Left renal pelvis (tissue), 4 donors: Measurements from ENCODE around the gene IL10RA. TPM values are rescaled to one million over a fixed set of nuclear protein-coding genes. Genes with fewer than 3 reads are reported as not detected.

Experiments
- DNase-seq, 4 donors: peaks; one replicate each; pipeline ENCODE4 v3.0.0-alpha.2; 2013; ENCODE audit warnings: low read depth in 4 of 4, low spot score in 3 of 4
- polyA plus RNA-seq, 4 donors: library from polyadenylated mRNA; unstranded; fragments of 120-200 nt; gene quantifications; one replicate each; pipeline ENCODE4 v1.2.1, GENCODE V29; 2013; ENCODE audit not compliant: insufficient read length in 4 of 4

Gene IL10RA
- polyA plus RNA-seq, 4 donors, result 2.7 to 6.1 (median 3.1) TPM

DNA sequence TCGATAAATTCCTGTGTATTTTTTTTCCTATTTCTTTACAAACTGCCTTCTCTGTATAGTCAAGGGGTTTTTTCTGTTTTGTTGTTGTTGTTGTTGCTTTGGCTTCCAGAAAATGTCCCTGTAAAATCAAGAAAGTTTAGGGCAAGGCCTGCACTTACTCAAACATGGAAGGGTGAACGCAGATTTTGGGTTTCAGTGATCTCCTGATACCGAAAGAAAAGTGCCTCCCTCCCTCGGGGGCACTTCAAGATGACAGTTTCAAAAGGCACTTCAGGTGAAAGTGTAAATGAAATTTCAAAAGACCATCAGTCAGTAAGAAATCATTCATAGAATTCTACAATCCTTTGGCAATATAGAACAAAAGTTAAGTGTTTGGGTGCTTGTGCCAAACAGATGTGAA is 47.2 kb downstream of the IL10RA start:
- no peak for DNase-seq

DNA sequence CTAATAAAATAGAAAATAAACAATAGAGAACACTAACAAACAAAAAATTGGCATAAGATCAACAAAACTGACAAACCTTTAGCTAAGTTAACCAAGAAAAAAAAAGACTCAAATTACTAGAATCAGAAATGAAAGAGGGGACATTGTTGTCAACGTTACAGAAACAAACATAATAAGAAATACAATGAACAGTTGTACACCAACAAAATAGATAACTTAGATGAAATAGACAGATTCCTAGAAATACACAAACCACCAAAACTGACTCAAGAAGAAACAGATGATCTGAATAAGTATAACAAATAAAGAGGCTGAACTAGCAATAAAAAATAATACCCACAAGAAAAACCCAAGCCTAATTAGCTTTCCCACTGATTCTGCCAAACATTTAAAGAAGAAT is 55.9 kb downstream of the IL10RA start:
- DNase-seq, result no peak

DNA sequence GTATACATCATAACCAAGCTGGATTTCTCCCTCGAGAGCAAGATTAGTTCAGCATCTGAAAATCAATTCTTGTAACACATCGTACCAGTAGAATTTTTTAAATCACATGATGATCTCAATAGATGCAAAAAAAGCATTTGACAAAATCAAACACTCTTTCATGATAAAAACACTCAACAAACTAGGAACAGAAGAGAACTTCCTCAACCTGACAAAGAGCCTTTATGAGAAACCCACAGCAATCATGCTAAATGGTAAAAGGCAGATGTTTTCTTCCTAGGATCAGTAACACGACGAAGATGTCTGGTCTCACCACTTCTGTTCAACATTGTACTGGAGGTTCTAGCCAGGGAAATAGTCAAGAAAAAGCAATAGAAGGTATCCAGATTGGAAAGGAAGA is 56.6 kb downstream of the IL10RA start:
- no peak for DNase-seq

DNA sequence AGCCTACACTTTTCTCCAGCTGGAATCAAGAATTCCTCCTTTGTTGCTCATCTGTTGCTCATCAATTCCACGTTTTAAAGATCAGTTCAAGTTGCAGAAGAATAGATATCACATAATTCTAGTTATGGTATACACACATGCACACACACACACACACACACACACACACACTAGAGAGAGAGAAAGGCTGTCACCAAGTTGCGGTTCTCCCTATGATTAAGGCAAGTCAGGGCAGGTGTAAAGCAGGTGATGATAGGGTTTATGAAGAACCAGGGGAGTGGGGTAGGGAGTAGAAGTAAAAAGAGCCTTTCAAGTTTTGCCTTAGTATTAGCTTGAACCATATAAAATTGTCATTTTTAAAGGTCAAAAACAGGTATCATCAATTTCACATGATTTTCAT is 59.0 kb downstream of the IL10RA start:
- DNase-seq, result no peak

DNA sequence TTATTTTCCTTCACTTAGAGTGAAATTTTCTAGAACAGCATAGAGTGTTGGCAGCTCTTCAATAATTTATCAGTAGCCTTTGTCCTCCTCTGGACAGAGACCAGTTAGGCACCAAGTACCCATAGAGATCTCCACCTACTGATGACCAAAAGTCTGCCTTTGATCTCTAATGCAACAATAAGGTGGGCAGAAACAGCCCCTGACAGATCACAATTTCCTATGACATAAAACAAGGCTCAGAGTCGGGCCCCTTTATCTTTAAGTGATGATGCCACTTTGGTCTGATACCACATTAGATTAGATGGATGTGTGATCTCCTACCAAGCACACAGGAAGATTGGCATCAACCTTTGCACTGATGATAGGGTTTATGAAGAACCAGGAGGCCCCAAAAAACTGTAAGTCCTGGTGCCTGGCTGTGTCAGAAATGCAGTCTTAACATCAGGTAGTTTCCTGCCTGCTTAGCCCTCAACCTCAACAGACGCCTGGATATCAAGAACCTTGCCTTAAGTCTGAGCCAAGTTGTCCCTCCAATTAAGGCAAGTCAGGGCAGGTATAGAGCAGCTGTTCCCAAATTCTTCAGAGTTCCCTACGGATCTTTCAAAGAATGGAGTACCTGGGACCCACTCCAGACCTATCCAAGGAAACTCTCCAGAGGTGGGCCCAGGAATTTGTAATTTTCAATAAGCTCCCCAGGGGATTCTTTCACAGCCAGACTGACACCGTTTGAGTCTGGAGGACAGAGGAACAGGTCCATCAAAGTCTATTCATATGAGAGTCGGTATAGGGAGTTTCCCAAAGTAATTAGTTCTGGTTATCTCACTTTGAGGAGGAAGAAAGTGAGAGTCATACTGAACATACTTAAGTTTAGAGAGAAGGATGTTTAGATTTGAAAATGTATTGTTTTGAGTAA is 60.1 kb downstream of the IL10RA start:
- DNase-seq, result no peak

DNA sequence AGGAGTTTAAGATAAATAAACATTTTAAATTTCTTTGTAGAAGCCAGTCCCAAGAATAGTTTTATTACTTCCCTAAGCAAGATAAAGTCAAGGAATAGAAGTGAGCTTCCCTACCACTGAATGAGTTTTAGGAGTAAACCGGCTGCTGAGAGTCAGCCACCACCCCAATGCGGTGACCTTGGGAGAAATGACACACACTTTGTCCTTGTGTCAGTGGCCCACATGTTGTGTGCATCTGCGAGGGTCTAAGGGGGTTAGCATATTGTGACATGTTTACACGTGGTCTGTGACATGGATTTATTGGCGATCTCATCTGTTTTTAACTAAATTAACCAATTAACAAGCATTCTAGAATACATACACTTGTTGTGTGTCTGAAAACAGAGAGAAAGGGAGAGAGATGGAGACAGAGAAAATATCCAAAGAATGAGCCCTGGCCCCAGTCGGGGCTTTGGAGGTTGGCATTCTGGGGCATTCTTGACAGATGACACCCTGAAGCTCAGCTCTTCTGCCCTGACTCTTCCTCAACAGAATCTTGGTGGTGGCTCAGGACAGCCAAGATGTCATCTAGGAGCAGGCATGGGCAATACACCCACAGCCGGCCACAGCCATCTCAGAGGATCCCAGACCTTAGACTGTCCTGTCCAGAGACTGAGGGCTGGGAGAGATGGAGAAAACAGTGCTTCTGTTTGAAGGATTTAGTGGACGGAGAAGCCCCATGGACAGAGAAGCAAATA is 60.9 kb downstream of the IL10RA start:
- DNase-seq, result no peak

DNA sequence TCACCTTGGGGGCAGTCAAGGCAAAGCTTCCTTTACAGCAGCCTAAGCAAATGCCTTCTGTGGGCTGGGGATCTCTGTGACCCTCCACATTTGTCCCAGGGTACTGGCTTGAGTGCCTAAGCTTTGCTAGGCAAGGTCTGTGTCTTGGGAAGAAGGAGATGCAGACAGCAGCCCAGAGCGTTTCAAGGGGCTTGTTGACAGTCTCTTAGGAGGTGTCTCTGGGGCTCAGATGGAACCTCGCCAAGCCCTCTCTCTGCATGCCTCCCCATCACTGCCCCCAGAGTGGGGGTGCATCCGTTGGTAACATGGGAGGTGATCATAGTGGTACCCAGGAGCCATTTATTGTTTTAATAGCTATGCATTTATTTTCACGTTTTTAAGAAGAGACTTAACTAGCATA is 61.6 kb downstream of the IL10RA start:
- no peak for DNase-seq

DNA sequence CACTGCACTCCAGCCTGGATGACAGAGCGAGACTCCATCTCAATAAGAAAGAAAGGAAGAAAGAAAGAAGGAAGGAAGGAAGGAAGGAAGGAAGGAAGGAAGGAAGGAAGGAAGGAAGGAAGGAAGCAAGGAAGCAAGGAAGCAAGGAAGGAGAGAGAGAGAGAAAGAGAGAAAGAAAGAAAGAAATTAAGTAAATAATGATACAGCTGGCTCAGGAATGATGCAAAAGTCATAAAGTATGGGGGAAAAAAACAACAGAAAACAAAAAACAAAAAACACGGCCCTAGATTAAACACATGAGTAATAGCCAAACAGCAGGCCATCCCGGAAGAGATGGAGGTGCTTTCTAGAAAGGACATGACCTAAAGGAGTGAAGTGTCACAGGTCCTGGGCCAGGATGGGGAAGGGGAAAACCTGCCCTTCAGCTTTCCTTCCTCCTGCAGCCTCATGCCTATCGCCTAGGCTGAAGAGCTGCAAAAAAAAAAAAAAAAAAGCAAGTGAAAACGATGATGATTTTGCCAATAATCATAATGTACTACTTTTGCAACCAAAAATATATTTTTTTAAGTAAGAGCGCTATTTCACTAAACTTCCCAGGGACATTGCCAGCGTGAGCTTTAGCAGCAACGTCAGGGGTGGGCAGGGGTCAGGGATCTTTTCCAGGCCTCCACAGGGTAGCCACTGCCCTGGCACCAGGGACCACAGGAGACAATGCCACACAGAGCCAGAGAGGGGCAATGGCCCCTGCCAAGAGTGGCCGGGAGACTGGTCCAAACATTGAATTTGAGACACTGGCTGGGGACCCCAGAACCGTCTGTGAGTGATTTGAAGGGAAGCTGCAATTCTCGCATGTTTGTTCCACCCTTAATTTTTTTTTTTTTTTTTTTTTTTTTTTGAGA is 62.5 kb downstream of the IL10RA start:
- DNase-seq, result no peak

DNA sequence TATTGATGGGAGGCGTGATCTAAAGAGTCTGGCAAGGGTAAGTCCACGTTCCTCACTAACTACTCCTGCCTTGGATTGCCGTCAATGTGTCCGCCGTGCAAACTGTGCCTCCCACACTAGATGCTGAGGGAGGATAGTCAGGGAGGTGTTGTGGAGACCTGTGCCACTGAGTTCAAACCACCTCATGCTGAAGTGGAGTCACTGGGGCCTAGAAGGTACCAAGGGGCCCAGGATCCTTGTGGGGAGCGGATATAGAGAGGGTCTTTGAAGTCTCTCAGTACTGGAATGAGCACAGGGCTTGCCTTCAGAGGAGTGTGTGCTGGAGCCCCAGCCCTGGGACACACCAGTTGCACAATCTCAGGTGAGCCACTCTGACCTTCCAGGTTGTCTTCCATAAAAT is 63.6 kb downstream of the IL10RA start:
- no peak for DNase-seq

DNA sequence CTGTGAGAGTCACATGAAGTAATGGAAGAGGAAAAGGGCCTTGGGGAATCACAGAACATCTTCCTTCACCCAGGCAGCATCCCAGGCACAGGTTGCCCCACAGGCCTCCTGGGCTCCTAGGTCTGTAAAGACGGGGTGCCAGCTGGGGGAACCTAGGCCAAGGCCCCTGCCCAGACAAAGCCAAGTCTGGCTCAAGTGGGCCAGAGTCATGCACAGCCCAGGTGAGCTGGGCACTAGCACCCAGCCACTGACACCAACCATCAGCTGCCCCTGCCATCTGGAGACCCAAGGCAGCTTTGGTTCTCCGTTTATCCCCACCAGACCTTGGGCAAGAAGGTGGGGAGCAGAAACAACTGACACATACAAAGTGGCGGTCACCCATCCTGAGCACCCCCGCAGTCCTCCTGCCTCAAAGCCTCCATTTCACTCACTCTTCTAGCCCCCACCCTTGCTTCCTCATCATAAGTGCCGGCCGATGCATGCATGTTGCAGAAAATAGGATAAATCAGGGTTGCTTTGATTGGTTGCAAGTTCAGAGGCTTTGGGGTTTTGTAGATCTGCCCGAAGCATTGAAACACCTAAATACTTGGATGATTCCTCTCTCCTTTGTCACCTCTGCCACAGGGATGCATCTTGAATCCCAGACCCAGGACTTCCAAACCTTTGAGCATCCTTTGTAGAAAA is 64.2 kb downstream of the IL10RA start:
- no peak for DNase-seq

Other genes with a start within 250 kb of the IL10RA start
- gene DSCAML1, start 189.2 kb upstream of the IL10RA start, polyA plus RNA-seq, result 1 to 10 TPM in 3 of 4 donors, under 1 TPM in 1; 0.25 to 3.4 (median 1.9) TPM
- 100 to 1,000 TPM in 3 of 4 donors, 10 to 100 TPM in 1; 10.6 to 476 (median 394) TPM for gene FXYD2, start 161.7 kb upstream of the IL10RA start, polyA plus RNA-seq
- gene FXYD6, start 109.7 kb upstream of the IL10RA start, polyA plus RNA-seq, result 100 to 1,000 TPM in 3 of 4 donors, 10 to 100 TPM in 1; 99.6 to 132 (median 126) TPM
- gene TMPRSS13, start 57.0 kb upstream of the IL10RA start, polyA plus RNA-seq, result under 1 TPM; 0.31 to 0.84 (median 0.72) TPM
- gene TMPRSS4, start 90.7 kb downstream of the IL10RA start, polyA plus RNA-seq, result 10 to 100 TPM in 3 of 4 donors, under 1 TPM in 1; 0.59 to 34.7 (median 28.1) TPM
- gene SMIM35, start 100.6 kb downstream of the IL10RA start, polyA plus RNA-seq, result under 1 TPM in 3 of 4 donors, not detected in 1; 0.07 to 0.35 (median 0.10) TPM
- gene SCN4B, start 166.4 kb downstream of the IL10RA start, polyA plus RNA-seq, result 1 to 10 TPM; 1.0 to 3.0 (median 1.5) TPM
- gene SCN2B, start 190.2 kb downstream of the IL10RA start, polyA plus RNA-seq, result 1 to 10 TPM; 4.2 to 7.1 (median 4.2) TPM
- gene JAML, start 238.6 kb downstream of the IL10RA start, polyA plus RNA-seq, result 1 to 10 TPM; 2.1 to 3.1 (median 2.5) TPM